Measurements from ENCODE around the gene MOV10L1.
"Not testable (repeated sequence)": the region's sequence is repeated elsewhere in the genome, so short reads cannot be mapped to it uniquely, and the experiment has no call there.

MOV10L1 gene

GRCh38 chr22:50192436-50193204 lies 102.8 kb downstream of the MOV10L1 start:
- no peak for DNase-seq

GRCh38 chr22:50193621-50194020 lies 103.8 kb downstream of the MOV10L1 start:
- DNase-seq = no peak

GRCh38 chr22:50194037-50194805 lies 104.4 kb downstream of the MOV10L1 start:
- DNase-seq = no peak

GRCh38 chr22:50196256-50196655 lies 106.5 kb downstream of the MOV10L1 start:
- no peak for DNase-seq

- DNase-seq = no peak
These were observed 107.4 kb downstream of the MOV10L1 start for GRCh38 chr22:50197000-50197800.

GRCh38 chr22:50197856-50198623 lies 108.2 kb downstream of the MOV10L1 start:
- no peak for DNase-seq

GRCh38 chr22:50198624-50199017 lies 108.8 kb downstream of the MOV10L1 start:
- DNase-seq = no peak

- DNase-seq = no peak
These were observed 109.5 kb downstream of the MOV10L1 start for GRCh38 chr22:50199251-50199721.

- DNase-seq = no peak
These were observed 110.1 kb downstream of the MOV10L1 start for GRCh38 chr22:50199829-50200460.

- peak; percentile 89 for DNase-seq
These were observed 110.8 kb downstream of the MOV10L1 start, which contains the start of gene SELENOO for GRCh38 chr22:50200461-50201190. TSS of gene SELENOO (plus strand) at chr22:50201011. CDS start at chr22:50201037, 26 bp downstream.

GRCh38 chr22:50201191-50202129 lies 111.7 kb downstream of the MOV10L1 start:
- DNase-seq = no peak

- DNase-seq = no peak
These were observed 112.4 kb downstream of the MOV10L1 start for GRCh38 chr22:50202130-50202666.

GRCh38 chr22:50203288-50203687 lies 113.5 kb downstream of the MOV10L1 start:
- no peak for DNase-seq

GRCh38 chr22:50204571-50204970 lies 114.8 kb downstream of the MOV10L1 start:
- no peak for DNase-seq

GRCh38 chr22:50204998-50205397 lies 115.2 kb downstream of the MOV10L1 start:
- not testable (repeated sequence) for DNase-seq

- no peak for DNase-seq
These were observed 116.2 kb downstream of the MOV10L1 start for GRCh38 chr22:50205781-50206569.

GRCh38 chr22:50206599-50206998 lies 116.8 kb downstream of the MOV10L1 start:
- DNase-seq = no peak

- DNase-seq = no peak
These were observed 117.8 kb downstream of the MOV10L1 start for GRCh38 chr22:50207383-50208140.

Data from NCI-H1436 (cell line).